Measurements from ENCODE around the gene FER1L5.

Gene FER1L5

GRCh38 chr2:96679848-96680247 is 37.3 kb downstream of the FER1L5 start:
- DNase-seq (ENCODE audit: low read depth in 2 of 3, low spot score in 2 of 3) = no peak

DNA sequence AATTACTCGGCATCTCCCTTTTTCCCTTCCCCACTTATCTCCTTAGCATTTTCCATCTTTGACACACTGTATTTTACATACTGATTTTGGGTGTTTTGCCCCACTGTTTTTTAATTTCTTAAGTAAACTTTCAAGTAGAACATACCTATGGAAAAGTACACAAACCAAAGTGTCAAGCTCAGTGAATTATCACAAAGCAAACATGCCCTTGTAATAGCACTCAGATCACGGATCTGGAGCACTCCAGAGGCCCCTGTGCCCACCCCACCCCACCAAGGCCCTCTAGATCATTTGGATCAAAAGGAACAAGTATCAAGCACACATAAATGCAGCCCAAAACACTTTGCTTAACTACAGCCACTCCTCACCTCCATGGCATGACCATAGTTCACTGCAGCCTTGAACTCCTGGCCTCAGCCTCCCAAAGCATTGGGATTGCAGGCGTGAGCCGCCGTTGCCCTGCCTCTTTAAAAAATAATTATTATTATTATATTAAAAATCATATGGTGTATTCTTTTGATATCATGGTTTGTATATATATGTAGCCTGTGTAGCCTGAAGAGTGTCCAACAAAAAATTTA is 38.1 kb downstream of the FER1L5 start:
- DNase-seq (ENCODE audit: low read depth in 2 of 3, low spot score in 2 of 3) = no peak

- DNase-seq (ENCODE audit: low read depth in 2 of 3, low spot score in 2 of 3) = no peak
These were observed 39.0 kb downstream of the FER1L5 start for GRCh38 chr2:96681540-96681939.

DNA sequence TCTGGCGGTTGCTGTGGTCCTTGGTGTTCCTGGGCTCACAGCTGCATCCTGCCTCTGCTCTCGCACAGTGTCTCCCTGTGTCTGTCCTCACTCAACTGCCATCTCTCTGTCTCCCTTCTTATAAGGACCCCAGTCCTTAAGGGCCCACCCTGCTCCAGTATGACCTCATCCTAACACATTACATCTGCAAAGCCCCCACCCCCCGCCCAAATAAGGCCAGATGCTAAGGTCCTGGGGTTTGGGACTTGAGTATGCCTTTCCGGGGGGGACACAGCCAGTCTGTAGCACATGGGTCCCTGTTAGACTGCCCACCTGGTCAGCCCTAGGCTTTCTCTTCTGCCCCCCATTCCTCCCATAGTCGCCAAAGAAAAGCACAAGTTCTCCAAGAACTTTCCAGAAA is 40.7 kb downstream of the FER1L5 start:
- DNase-seq (ENCODE audit: low read depth in 2 of 3, low spot score in 2 of 3) = no peak

- DNase-seq (ENCODE audit: low read depth in 2 of 3, low spot score in 2 of 3) = no peak
These were observed 41.6 kb downstream of the FER1L5 start for GRCh38 chr2:96683972-96684820.

DNA sequence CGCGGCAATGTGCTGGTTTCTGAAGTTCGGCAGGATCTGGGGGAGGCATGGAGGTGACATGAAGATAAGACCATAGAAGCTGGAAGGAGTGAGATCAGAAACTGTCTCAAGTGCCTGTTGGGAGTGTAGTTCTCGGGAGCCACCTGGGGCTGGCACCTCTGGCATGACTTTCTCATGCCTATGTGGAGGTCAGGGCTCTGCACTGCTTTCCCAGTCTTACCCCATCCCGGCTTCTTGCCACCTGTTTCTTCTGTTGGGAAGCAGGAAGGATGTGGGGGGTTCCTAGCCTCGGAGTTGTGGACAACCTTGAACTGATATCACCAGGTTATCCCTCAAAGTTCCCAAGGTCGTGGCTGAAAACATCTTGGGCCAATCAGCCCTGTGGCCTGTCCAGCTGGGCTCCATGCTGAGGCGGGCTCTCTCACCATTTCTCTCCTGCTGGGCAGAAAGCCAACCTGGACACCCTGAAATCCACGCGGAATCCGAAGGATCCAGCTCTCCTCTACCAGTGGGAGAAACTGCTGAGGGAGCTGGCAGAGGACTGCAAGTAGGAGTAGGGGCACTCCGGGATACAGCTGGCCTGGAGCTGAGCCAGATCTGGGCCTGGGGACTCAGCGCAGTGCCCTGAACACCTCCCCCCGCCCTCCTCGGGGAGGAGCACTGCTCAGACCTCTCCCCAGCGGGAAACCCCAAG is 42.5 kb downstream of the FER1L5 start:
- no peak for DNase-seq (ENCODE audit: low read depth in 2 of 3, low spot score in 2 of 3)

DNA sequence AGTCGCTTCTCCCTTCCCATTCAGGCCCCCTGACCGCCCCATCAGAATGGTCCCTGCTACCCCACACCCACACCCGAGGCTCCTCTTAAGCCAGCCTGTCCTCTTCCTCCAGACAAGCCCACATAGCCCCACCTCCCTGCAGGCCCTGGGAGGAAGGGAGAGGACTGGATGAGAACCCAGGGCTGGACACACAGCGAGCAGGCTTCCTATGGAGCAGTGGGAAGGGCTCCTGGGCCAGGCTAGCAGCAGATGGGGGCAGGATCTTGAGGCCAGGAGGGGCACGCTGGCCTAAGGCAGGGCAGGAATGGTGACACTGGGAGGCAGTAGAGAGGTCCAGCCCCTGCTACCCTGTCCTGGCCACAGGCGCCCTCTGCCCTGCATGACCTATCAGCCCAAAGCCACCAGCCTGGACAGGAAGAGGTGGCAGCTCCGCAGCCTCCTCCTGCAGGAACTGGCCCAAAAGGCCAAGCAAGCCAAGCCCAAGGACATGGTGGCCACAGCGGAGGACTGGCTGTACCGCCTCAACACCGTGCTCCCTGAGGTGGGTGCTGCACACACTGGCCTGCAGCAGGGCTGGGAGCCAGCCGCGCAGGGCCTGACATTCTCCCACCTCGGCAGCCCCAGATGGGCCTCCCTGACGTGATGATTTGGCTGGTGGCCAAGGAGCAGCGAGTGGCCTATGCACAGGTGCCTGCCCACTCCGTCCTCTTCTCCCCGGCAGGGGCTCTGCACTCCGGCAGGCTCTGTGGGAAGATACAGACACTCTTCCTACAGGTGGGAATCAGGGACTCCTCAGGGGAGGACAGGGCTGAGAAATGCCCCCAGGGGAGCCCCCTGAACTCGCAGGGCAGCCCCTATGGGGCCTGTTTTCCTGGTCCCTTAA is 43.3 kb downstream of the FER1L5 start:
- no peak for DNase-seq (ENCODE audit: low read depth in 2 of 3, low spot score in 2 of 3)

DNA sequence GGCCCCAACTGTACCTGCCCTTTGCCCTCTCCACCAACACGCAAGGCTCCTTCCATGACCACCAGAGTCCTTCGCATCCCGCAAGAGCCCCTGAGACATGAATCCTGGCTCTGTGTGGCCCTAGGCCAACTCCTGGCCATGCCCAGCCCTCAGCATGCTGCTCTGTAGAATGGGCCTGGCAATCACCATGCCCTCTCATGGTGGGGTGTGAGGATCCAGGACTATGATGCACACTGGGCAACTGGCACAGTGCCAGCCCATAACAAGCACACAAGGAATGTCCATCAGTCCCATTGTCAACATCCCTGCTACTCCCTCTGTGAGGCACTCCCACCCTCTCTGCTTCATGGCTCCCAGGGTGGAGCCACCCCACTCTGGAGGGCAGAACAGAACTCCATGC is 44.7 kb downstream of the FER1L5 start:
- DNase-seq (ENCODE audit: low read depth in 2 of 3, low spot score in 2 of 3) = no peak

- DNase-seq (ENCODE audit: low read depth in 2 of 3, low spot score in 2 of 3) = no peak
These were observed 45.4 kb downstream of the FER1L5 start for GRCh38 chr2:96687711-96688640.

GRCh38 chr2:96688649-96689430 is 46.3 kb downstream of the FER1L5 start:
- no peak for DNase-seq (ENCODE audit: low read depth in 2 of 3, low spot score in 2 of 3)

GRCh38 chr2:96689431-96689991 is 46.9 kb downstream of the FER1L5 start:
- DNase-seq (ENCODE audit: low read depth in 2 of 3, low spot score in 2 of 3) = no peak

GRCh38 chr2:96690306-96691021 is 47.9 kb downstream of the FER1L5 start:
- DNase-seq (ENCODE audit: low read depth in 2 of 3, low spot score in 2 of 3) = no peak

DNA sequence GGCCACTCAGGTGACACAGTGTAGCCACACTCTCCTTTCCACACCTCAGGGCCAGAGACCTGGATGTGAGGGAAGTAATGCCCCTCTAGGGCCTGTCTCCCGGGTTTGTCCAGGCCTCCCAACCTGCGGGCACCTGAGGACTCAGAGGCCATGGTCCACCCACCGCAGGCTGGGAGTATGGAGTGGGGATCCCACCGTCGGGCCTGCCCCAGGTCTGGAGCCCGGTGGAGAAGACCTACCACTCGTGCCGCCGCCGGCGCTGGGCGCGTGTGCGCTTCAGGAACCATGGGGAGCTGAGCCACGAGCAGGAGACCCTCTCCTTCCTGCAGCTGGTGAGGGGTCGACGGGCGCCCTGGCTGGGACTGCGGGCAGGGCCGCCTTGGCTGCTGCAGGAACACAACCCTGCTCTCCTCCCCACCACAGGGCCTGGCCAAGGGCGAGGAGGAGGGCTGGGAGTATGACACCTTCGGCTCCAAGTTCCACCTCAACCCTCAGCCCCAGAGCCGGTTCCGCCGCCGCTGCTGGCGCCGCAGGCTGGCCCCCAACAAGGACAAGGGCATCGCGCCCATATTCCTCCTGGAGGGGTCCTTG is 48.6 kb downstream of the FER1L5 start:
- DNase-seq (ENCODE audit: low read depth in 2 of 3, low spot score in 2 of 3) = no peak

GRCh38 chr2:96692094-96692971 is 49.8 kb downstream of the FER1L5 start:
- no peak for DNase-seq (ENCODE audit: low read depth in 2 of 3, low spot score in 2 of 3)

DNA sequence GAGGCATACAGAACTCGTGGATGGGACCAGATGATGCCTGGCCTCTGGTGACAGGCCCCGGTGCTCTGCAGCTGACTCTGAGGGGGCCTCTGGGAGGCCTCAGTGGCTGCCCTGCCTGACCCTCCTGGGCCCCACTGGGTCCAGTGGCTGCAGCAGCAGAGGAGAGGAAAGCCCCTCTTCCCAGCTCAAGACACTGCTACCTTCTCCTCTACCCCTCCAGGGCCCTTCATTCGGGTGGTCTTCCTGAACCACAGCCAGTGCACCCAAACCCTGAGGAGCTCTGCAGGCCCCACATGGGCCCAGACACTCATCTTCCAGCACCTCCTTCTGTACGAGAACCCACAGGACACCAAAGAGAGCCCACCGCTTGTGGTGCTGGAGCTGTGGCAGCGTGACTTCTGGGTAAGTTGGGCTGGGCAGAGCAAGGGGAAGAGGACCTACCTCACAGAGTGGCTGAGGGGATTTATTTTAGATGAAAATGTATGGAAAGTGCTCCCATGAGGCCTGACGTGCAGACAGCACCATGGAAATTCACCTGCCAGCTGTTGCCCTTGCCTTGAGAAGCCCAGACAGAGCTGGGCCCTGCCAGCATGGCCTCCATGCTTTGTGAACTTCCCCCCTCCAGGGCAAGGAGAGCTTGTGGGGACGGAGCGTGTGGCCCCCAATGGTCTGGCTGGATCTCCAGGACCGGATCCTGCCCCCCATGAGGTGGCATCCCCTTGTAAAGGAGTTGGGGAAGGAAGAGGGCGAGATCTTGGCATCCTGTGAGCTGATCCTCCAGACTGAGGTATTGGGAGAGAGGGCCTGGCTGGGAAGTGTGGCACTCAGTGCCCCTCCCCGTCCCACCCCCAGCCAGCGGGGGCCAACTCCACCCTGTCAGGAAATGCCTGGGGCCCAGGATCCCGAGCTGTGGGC is 51.0 kb downstream of the FER1L5 start:
- DNase-seq (ENCODE audit: low read depth in 2 of 3, low spot score in 2 of 3) = no peak

DNA sequence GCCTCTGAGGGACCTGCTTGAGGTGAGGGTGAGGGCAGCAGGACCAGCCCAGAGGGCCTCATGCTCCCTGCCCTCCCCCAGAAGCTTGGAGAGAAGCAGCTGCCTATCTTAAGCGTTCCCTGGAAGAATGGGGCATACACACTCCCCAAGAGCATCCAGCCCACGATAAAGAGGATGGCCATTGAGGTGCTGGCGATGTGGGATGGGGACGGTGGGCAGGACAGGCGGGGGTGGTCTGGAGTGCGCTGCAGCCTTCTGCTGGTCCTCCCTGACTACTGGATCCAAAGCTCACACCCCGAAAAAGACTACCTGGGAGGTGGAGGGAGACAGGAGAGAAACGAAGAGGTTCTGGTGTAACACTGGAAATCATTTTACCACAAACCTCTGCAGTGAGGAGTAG is 51.7 kb downstream of the FER1L5 start:
- DNase-seq (ENCODE audit: low read depth in 2 of 3, low spot score in 2 of 3) = no peak

All from activated CD8-positive, alpha-beta memory T cell treated with anti-CD3 and anti-CD28 coated beads for 48 hours (primary cell).